ENCODE measurements around the gene HSPA2.
"Not testable (repeated sequence)": the region's sequence is repeated elsewhere in the genome, so short reads cannot be mapped to it uniquely, and the experiment has no call there.

The HSPA2 gene

GRCh38 chr14:64515053-64515452 lies 25.5 kb upstream of the HSPA2 start:
- no peak for DNase-seq (ENCODE audit: low read depth)

GRCh38 chr14:64516969-64517368 lies 23.6 kb upstream of the HSPA2 start:
- DNase-seq (ENCODE audit: low read depth): no peak

- not testable (repeated sequence) for DNase-seq (ENCODE audit: low read depth)
These were observed 22.9 kb upstream of the HSPA2 start for GRCh38 chr14:64517667-64518066.

GRCh38 chr14:64518229-64518628 lies 22.3 kb upstream of the HSPA2 start:
- no peak for DNase-seq (ENCODE audit: low read depth)

GRCh38 chr14:64520699-64521098 lies 19.8 kb upstream of the HSPA2 start:
- DNase-seq (ENCODE audit: low read depth): no peak

GRCh38 chr14:64522591-64523355 lies 17.8 kb upstream of the HSPA2 start:
- DNase-seq (ENCODE audit: low read depth): no peak

GRCh38 chr14:64525354-64525753 lies 15.2 kb upstream of the HSPA2 start:
- DNase-seq (ENCODE audit: low read depth): no peak

GRCh38 chr14:64531567-64531966 lies 9.0 kb upstream of the HSPA2 start:
- no peak for DNase-seq (ENCODE audit: low read depth)

- DNase-seq (ENCODE audit: low read depth): no peak
These were observed 3.9 kb upstream of the HSPA2 start for GRCh38 chr14:64536488-64537245.

GRCh38 chr14:64541261-64541971 lies 875 bp downstream of the HSPA2 start:
- no peak for DNase-seq (ENCODE audit: low read depth)

GRCh38 chr14:64541972-64542835 lies 1.7 kb downstream of the HSPA2 start:
- no peak for DNase-seq (ENCODE audit: low read depth)

- DNase-seq (ENCODE audit: low read depth): no peak
These were observed 2.3 kb downstream of the HSPA2 start for GRCh38 chr14:64542836-64543201.

GRCh38 chr14:64544607-64545312 lies 4.2 kb downstream of the HSPA2 start:
- DNase-seq (ENCODE audit: low read depth): no peak

GRCh38 chr14:64549016-64549415 lies 8.5 kb downstream of the HSPA2 start:
- DNase-seq (ENCODE audit: low read depth): no peak

- peak; percentile 20 for DNase-seq (ENCODE audit: low read depth)
These were observed 9.5 kb downstream of the HSPA2 start, which contains the start of gene PPP1R36 for GRCh38 chr14:64549791-64550620. TSS of gene PPP1R36 (plus strand) at chr14:64549961. CDS start at chr14:64549998, 37 bp downstream.

GRCh38 chr14:64550621-64551333 lies 10.2 kb downstream of the HSPA2 start:
- no peak for DNase-seq (ENCODE audit: low read depth)

- DNase-seq (ENCODE audit: low read depth): no peak
These were observed 14.0 kb downstream of the HSPA2 start for GRCh38 chr14:64554556-64554955.

- DNase-seq (ENCODE audit: low read depth): no peak
These were observed 16.0 kb downstream of the HSPA2 start for GRCh38 chr14:64556526-64556925.

GRCh38 chr14:64558216-64558615 lies 17.7 kb downstream of the HSPA2 start:
- not testable (repeated sequence) for DNase-seq (ENCODE audit: low read depth)

GRCh38 chr14:64561631-64562030 lies 21.1 kb downstream of the HSPA2 start:
- DNase-seq (ENCODE audit: low read depth): no peak

Measured in activated T-cell treated with anti-CD3 and anti-CD28 coated beads for 24 hours (primary cell).